Measurements from ENCODE around the gene DAB2.

DNA sequence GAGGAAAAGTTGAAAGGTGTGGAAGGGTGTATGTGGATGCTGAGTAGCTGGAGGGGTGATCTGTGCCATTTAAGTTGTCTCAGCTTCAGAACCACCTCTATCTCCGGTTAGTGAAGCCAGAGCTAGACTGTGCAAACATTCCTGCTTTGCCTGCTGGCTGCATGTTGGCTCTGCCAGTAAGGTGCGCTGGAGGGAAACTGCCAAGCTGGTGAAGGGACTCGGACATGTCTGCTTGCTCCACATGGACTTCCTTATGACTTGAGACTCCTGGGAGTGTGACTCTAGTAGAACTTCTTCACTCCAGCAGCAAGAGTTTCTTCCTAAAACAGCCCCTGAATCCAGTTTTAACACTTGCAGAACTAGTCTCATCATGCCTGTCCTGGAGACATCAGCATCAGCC lies 27.9 kb downstream of the DAB2 start:
- TF ChIP-seq, protein P1, sequence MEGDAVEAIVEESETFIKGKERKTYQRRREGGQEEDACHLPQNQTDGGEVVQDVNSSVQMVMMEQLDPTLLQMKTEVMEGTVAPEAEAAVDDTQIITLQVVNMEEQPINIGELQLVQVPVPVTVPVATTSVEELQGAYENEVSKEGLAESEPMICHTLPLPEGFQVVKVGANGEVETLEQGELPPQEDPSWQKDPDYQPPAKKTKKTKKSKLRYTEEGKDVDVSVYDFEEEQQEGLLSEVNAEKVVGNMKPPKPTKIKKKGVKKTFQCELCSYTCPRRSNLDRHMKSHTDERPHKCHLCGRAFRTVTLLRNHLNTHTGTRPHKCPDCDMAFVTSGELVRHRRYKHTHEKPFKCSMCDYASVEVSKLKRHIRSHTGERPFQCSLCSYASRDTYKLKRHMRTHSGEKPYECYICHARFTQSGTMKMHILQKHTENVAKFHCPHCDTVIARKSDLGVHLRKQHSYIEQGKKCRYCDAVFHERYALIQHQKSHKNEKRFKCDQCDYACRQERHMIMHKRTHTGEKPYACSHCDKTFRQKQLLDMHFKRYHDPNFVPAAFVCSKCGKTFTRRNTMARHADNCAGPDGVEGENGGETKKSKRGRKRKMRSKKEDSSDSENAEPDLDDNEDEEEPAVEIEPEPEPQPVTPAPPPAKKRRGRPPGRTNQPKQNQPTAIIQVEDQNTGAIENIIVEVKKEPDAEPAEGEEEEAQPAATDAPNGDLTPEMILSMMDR (IDR thresholded peaks at IDR 0.05; ENCODE audit: low read depth, low read length): no peak
- no peak for TF ChIP-seq POLR2A (IDR thresholded peaks at IDR 0.05; ENCODE audit: extremely low read depth, insufficient read length)
- TF ChIP-seq, protein P2, sequence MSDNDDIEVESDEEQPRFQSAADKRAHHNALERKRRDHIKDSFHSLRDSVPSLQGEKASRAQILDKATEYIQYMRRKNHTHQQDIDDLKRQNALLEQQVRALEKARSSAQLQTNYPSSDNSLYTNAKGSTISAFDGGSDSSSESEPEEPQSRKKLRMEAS (IDR thresholded peaks at IDR 0.05; ENCODE audit: low read depth, low read length): no peak

Measured in NB4 (cell line).